AG08395 (cell line): ENCODE results near the gene KCNT2.
"Not testable (repeated sequence)": the region's sequence is repeated elsewhere in the genome, so short reads cannot be mapped to it uniquely, and the experiment has no call there.

ENCODE experiments used
- DNase-seq: peaks from one replicate; pipeline ENCODE4 v3.0.0; 2012; ENCODE audit warnings: mixed read lengths, low spot score

Gene KCNT2

GRCh38 chr1:196513821-196514220, 94.4 kb downstream of the KCNT2 start:
- DNase-seq, result no peak

GRCh38 chr1:196510451-196510850, 97.8 kb downstream of the KCNT2 start:
- DNase-seq, result no peak

- not testable (repeated sequence) for DNase-seq
Observed at GRCh38 chr1:196504224-196504623, 104.0 kb downstream of the KCNT2 start.

- no peak for DNase-seq
Observed at GRCh38 chr1:196502437-196502836, 105.8 kb downstream of the KCNT2 start.

GRCh38 chr1:196501760-196502428, 106.3 kb downstream of the KCNT2 start:
- DNase-seq, result no peak

GRCh38 chr1:196497817-196498216, 110.4 kb downstream of the KCNT2 start:
- DNase-seq, result no peak

- no peak for DNase-seq
Observed at GRCh38 chr1:196494766-196495165, 113.5 kb downstream of the KCNT2 start.

- DNase-seq, result no peak
Observed at GRCh38 chr1:196493881-196494280, 114.4 kb downstream of the KCNT2 start.

GRCh38 chr1:196488579-196488978, 119.7 kb downstream of the KCNT2 start:
- DNase-seq, result no peak

- no peak for DNase-seq
Observed at GRCh38 chr1:196486346-196486745, 121.9 kb downstream of the KCNT2 start.

- no peak for DNase-seq
Observed at GRCh38 chr1:196481616-196482015, 126.6 kb downstream of the KCNT2 start.

GRCh38 chr1:196477262-196477661, 131.0 kb downstream of the KCNT2 start:
- no peak for DNase-seq

GRCh38 chr1:196467230-196467925, 140.9 kb downstream of the KCNT2 start:
- no peak for DNase-seq

- DNase-seq, result peak; percentile 60
Observed at GRCh38 chr1:196466654-196467053, 141.6 kb downstream of the KCNT2 start.

- no peak for DNase-seq
Observed at GRCh38 chr1:196466166-196466565, 142.1 kb downstream of the KCNT2 start.

- peak; percentile 40 for DNase-seq
Observed at GRCh38 chr1:196464480-196464941, 143.7 kb downstream of the KCNT2 start.

GRCh38 chr1:196462086-196462485, 146.2 kb downstream of the KCNT2 start:
- no peak for DNase-seq

- no peak for DNase-seq
Observed at GRCh38 chr1:196461521-196461920, 146.7 kb downstream of the KCNT2 start.

- DNase-seq, result no peak
Observed at GRCh38 chr1:196459383-196459782, 148.9 kb downstream of the KCNT2 start.

GRCh38 chr1:196454792-196455191, 153.4 kb downstream of the KCNT2 start:
- no peak for DNase-seq

GRCh38 chr1:196451103-196451502, 157.1 kb downstream of the KCNT2 start:
- DNase-seq, result no peak

GRCh38 chr1:196450143-196451095, 157.8 kb downstream of the KCNT2 start:
- no peak for DNase-seq
